Measurements from ENCODE around the gene KHK.
"Not testable (repeated sequence)": the region's sequence is repeated elsewhere in the genome, so short reads cannot be mapped to it uniquely, and the experiment has no call there.

Gene KHK

GRCh38 chr2:27095745-27096651, 9.4 kb downstream of the KHK start:
- no peak for DNase-seq (ENCODE audit: low read depth, low spot score)

DNA sequence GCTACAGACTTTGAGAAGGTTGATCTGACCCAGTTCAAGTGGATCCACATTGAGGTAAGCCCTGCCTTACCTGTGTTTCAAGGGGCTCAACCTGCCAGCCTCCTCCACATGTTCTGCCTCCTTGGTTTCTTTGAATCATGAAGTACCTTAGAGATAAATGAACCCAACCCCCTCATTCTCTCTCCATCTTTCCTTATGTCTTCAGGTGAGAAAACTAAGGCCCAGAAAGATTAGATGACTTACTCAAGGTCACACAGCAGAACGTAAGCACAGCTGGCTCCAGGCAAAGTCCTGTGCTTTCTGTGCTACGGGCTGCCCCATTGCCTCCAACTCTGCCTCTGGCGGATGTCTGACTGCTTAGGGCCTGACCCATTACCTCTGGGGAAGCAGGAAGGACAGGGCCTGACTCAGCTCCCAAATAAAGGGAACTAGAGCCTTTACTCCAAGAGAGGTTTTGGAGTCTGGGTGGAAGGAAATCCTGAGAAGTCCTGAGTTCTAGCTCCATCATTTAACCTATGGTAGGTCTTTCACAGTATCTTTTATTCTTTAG, 10.3 kb downstream of the KHK start:
- no peak for DNase-seq (ENCODE audit: low read depth, low spot score)

GRCh38 chr2:27097341-27097740, 10.8 kb downstream of the KHK start:
- no peak for DNase-seq (ENCODE audit: low read depth, low spot score)

- no peak for DNase-seq (ENCODE audit: low read depth, low spot score)
Observed at GRCh38 chr2:27099334-27099955, 12.9 kb downstream of the KHK start.

GRCh38 chr2:27100036-27100435, 13.5 kb downstream of the KHK start:
- DNase-seq (ENCODE audit: low read depth, low spot score) = no peak

DNA sequence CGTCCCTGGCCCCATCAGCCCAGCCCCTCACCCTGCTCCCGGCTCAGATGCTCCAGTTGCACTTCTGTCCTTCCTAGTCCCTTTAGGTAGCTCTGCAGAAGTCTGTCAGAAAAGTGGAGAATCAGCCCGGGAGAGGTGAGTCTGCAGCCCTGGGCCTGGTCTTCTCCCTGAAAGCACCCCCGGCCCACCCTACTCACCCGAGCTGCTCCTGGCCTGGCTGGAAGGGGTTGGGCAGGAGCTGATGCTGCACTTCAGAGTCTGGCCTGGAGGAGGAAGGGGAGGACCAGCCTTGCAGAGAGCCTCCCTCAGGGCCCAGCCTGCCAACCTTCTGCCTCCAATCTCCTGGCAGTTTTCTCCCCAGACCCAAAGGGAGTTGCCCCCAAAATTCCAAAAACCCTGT, 15.8 kb downstream of the KHK start:
- no peak for DNase-seq (ENCODE audit: low read depth, low spot score)

- DNase-seq (ENCODE audit: low read depth, low spot score) = no peak
Observed at GRCh38 chr2:27105981-27106380, 19.4 kb downstream of the KHK start.

DNA sequence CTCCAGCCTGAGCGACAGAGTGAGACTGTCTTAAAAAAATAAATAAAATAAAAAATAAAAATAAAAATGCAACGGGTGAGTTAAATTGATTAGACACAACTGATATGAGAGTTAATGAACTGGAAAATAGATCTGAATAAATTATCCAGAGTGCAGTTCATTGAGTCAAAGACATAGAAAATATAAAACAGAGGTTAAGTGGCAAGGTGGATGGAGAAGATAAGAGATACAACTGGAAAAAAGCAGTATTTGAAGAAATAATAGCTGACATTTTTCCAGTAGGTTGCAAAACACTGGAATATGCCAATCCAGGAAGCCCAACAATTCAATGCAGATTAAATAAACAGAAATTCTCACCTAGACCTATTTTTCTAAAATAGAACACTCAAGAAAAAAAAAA, 21.6 kb downstream of the KHK start:
- DNase-seq (ENCODE audit: low read depth, low spot score) = no peak

- no peak for DNase-seq (ENCODE audit: low read depth, low spot score)
Observed at GRCh38 chr2:27109083-27109482, 22.5 kb downstream of the KHK start.

DNA sequence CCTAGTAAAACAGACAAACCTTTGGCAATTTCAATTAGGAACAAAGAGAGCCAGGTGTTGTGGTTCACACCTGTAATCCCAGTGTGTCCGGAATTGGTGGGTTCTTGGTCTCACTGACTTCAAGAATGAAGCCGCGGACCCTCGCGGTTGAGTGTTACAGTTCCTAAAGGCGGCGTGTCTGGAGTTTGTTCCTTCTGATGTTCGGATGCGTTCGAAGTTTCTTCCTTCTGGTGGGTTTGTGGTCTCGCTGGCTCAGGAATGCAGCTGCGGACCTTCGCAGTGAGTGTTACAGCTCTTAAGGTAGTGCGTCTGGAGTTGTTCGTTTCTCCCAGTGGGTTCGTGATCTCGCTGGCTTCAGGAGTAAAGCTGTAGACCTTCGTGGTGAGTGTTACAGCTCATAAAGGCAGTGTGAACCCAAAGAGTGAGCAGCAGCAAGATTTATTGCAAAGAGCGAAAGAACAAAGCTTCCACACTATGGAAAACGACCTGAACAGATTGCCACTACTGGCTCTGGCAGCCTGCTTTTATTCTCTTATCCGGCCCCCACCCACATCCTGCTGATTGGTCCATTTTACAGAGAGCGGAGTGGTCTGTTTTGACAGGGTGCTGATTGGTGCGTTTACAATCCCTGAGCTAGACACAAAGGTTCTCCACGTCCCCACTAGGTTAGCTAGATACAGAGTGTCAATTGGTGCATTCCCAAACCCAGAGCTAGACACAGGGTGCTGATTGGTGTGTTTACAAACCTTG, 24.2 kb downstream of the KHK start:
- not testable (repeated sequence) for DNase-seq (ENCODE audit: low read depth, low spot score)

DNA sequence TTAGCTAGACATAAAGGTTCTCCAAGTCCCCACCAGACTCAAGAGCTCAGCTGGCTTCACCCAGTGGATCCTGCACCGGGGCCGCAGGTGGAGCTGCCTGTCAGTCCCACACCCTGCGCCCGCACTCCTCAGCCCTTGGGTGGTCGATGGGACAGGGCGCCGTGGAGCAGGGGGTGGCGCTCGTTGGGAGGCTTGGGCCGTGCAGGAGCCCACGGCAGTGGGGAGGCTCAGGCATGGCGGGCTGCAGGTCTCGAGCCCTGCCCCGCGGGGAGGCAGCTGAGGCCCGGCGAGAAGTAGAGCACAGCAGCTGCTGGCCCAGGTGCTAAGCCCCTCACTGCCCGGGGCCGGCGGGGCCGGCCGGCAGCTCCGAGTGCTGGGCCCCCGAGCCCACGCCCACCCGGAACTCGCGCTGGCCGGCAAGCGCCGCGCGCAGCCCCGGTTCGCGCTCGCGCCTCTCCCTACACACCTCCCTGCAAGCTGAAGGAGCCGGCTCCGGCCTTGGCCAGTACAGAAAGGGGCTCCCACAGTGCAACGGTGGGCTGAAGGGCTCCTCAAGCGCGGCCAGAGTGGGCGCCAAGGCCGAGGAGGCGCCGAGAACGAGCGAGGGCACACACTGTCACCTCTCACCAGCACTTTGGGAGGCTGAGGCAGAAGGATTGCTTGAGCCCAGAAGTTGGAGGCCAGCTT, 25.0 kb downstream of the KHK start:
- not testable (repeated sequence) for DNase-seq (ENCODE audit: low read depth, low spot score)

GRCh38 chr2:27115519-27115918, 28.9 kb downstream of the KHK start:
- DNase-seq (ENCODE audit: low read depth, low spot score) = no peak

DNA sequence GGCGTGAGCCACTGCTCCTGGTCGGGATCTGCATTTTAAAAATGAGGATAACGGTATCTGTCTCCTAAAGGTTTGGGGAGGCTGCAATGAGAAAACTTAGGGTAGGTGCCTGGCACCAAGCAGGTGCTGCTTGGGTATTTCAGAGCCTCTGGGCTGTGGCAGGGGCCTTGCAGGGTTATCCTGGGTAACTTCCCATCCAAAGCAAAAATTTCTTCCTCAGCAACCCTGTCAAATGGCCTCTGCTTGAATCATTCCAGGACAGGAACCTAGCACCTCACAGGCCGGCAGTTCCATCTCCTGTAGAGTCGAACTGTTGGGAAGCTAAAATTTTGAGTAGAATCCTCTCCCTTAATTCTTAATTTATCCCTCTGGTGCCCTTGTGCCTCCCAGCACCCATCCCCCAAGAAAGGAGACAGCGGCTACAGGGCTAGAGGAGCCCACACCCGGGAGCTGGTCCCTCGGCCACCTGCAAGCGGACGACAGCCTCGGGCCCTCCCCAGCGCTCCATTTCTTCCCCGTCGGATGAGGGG, 31.5 kb downstream of the KHK start:
- no peak for DNase-seq (ENCODE audit: low read depth, low spot score)

DNA sequence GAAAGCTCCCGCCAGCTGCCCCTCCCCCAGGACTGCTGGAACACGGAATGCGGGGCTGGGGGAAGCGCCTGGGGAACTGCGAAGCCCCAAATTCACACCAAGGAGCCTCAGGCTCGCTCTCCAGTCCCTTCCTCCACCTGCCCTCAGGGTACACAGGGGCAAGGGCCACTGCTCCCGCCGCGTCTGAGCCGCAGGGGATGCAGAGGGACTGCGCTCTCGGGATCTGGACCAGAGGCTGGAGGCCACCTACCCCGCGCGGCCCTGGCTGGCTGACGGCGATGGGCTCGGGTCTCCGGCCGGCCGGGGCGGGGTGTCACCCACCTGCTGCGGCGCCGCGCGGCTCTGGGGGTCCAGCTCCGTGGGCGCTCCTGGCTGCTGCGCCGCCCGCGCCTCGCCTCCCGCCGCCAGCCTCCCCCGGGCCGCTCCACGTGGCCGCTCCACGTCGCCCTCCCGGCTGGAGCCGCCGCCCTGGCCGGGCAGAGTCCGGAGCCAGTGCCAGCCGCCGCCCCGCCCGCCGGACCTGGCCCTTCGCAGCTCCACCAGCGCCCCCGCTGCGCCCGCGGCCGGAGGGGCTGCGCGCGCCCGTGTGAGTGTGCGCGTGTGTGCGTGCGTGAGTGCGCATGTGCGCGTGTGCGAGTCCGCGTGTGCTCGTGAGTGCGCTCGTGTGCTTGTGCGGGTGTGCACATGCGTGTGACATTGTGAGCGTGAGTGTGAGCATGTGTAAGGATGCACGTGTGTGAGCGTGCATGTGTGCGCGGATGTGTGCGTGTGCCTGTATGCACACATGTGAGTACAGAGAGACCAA, 32.2 kb downstream of the KHK start, which contains the start of gene CGREF1:
Gene CGREF1 (minus strand): TSS at position 604 of the 805 bp plus-strand sequence. CDS start 14,762 bp downstream, outside the sequence.
- DNase-seq (ENCODE audit: low read depth, low spot score) = no peak

DNA sequence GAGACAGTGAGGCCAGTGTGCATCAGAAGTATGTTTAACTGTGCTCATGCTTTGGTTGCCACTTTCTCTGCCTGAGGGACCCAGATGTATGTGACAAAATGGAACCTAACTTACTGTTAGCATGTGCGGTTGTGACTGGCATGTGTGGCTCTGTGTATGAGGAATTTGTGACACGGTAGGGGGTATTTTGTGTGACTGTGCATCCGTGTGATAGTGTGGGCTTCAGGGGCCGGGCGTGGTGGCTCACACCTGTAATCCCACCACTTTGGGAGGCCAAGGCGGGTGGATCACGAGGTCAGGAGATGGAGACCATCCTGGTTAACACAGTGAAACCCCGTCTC, 32.7 kb downstream of the KHK start:
- not testable (repeated sequence) for DNase-seq (ENCODE audit: low read depth, low spot score)

- DNase-seq (ENCODE audit: low read depth, low spot score) = no peak
Observed at GRCh38 chr2:27121906-27122305, 35.3 kb downstream of the KHK start.

- no peak for DNase-seq (ENCODE audit: low read depth, low spot score)
Observed at GRCh38 chr2:27122791-27123190, 36.2 kb downstream of the KHK start.

DNA sequence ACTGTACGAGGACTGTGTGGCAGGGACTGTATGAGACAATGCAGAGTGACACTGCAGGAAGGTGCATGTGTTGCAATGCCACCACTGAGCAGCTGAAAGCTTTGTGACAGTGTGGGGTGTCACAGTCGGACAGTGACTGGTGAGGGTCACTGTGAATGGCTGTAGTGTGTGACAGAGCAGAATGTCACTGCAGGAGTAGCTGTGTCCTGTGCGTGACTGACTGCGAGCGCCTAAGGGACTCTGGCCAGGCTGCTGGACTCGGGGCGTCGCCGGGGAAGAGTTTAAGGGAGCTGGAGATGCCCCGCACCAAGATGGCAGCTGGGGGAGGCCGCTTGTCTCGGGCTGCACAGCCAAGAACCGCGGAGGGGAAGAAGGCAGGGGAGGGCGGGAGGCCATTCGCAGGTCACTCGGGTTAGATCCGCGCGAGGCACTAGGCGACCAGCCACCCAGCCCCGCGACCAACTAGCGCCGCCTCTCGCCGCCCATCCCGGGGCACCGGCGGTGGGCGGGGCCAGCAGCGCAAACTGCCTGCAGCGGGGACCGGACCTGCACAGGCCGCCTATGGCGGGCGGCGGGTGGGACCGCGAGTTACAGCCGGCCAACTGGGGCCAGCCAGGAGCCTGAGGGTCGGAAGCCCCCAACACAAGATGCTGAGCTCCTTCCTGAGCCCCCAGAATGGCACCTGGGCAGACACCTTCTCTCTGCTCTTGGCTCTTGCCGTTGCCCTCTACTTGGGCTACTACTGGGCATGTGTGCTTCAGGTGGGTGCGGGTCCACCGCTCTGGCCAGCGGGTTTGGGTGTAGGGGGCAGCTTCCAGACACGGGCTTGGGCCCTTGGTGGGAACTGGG, 37.0 kb downstream of the KHK start, which contains the start of gene ABHD1:
Gene ABHD1 (plus strand): TSS at position 514 of the 849 bp plus-strand sequence. CDS start 134 bp downstream, at position 648.
- DNase-seq (ENCODE audit: low read depth, low spot score) = peak; percentile 34

- DNase-seq (ENCODE audit: low read depth, low spot score) = no peak
Observed at GRCh38 chr2:27125104-27125503, 38.5 kb downstream of the KHK start.
